Glutamatergic neuron (in vitro differentiated cells): ENCODE data around the gene PGAM1. TPM values are rescaled to one million over a fixed set of nuclear protein-coding genes. Genes with fewer than 3 reads are reported as not detected.
"Not testable (repeated sequence)": the region's sequence is repeated elsewhere in the genome, so short reads cannot be mapped to it uniquely, and the experiment has no call there.

Source experiments
- DNase-seq: peaks from one replicate; pipeline ENCODE4 v3.0.0; 2022
- H3K27ac Mint-ChIP-seq: one replicate; pipeline ENCODE4 v1.8.0; 2020; ENCODE audit warnings: mild to moderate bottlenecking, mixed read lengths, inconsistent platforms; ENCODE audit not compliant: unreplicated experiment
- H3K27me3 Mint-ChIP-seq: one replicate; pipeline ENCODE4 v1.8.0; 2020; ENCODE audit warnings: mild to moderate bottlenecking, moderate library complexity, mixed read lengths, inconsistent platforms; ENCODE audit not compliant: unreplicated experiment
- H3K36me3 Mint-ChIP-seq: one replicate; pipeline ENCODE4 v1.8.0; 2020; ENCODE audit warnings: mild to moderate bottlenecking, mixed read lengths, inconsistent platforms; ENCODE audit not compliant: unreplicated experiment
- H3K4me1 Mint-ChIP-seq: one replicate; pipeline ENCODE4 v1.8.0; 2020; ENCODE audit warnings: mild to moderate bottlenecking, low read depth, mixed read lengths, inconsistent platforms; ENCODE audit not compliant: unreplicated experiment
- H3K4me3 Mint-ChIP-seq: one replicate; pipeline ENCODE4 v1.8.0; 2020; ENCODE audit warnings: mild to moderate bottlenecking, mixed read lengths, inconsistent platforms; ENCODE audit not compliant: unreplicated experiment
- H3K9me3 Mint-ChIP-seq: one replicate; pipeline ENCODE4 v1.8.0; 2020; ENCODE audit warnings: mild to moderate bottlenecking, moderate library complexity, mixed read lengths, inconsistent platforms; ENCODE audit not compliant: unreplicated experiment
- total RNA-seq: library from RNA; stranded (reverse); fragmentation: NEBNext Ultra II Directional; extraction: Animal tissue kit (Norgen Biotek cat#: 25700); gene quantifications from one replicate; pipeline ENCODE4 v1.2.1, GENCODE V29; 2021; ENCODE audit not compliant: unreplicated experiment
- TF ChIP-seq, protein P1 (sequence below): fragments of 200-600 bp; sonication (generic); IDR thresholded peaks from one replicate; pipeline ENCODE4 v1.5.0; 2021; ENCODE audit not compliant: partially characterized antibody, unreplicated experiment

The PGAM1 gene
- total RNA-seq, 1 donor from 2014 or later = 374 TPM

- Mint-ChIP-seq H3K27ac (no peak overlapping the region), H3K9me3 (peaks cover 7% of the 10 kb centered on the region), H3K36me3 (no peaks in the 10 kb centered on the region), H3K27me3 (peaks cover 7% of the 10 kb centered on the region), H3K4me1 (peaks cover 26% of the 10 kb centered on the region), H3K4me3 (no peak overlapping the region)
- no peak for DNase-seq
- TF ChIP-seq, protein P1, sequence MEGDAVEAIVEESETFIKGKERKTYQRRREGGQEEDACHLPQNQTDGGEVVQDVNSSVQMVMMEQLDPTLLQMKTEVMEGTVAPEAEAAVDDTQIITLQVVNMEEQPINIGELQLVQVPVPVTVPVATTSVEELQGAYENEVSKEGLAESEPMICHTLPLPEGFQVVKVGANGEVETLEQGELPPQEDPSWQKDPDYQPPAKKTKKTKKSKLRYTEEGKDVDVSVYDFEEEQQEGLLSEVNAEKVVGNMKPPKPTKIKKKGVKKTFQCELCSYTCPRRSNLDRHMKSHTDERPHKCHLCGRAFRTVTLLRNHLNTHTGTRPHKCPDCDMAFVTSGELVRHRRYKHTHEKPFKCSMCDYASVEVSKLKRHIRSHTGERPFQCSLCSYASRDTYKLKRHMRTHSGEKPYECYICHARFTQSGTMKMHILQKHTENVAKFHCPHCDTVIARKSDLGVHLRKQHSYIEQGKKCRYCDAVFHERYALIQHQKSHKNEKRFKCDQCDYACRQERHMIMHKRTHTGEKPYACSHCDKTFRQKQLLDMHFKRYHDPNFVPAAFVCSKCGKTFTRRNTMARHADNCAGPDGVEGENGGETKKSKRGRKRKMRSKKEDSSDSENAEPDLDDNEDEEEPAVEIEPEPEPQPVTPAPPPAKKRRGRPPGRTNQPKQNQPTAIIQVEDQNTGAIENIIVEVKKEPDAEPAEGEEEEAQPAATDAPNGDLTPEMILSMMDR = no peak
These were observed 9.4 kb upstream of the PGAM1 start for GRCh38 chr10:97416565-97416964.

DNA sequence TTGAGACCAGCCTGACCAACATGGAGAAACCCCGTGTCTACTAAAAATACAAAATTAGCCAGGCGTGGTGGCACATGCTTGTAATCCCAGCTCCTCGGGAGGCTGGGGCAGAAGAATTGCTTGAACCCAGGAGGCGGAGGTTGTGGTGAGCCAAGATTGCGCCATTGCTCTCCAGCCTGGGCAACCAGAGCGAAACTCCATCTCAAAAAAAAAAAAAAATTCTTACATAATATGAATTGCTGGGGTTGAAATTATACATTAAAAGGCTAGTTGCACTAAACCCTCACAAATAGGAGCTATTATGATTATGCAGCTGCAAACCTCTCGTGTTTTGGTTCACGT lies 2.3 kb upstream of the PGAM1 start:
- H3K4me1 Mint-ChIP-seq = peaks cover 13% of the 10 kb centered on the region
- not testable (repeated sequence) for H3K9me3 Mint-ChIP-seq, H3K27ac Mint-ChIP-seq, H3K4me3 Mint-ChIP-seq, H3K27me3 Mint-ChIP-seq, H3K36me3 Mint-ChIP-seq, DNase-seq

- peaks cover 8% of the 10 kb centered on the region for H3K9me3 Mint-ChIP-seq
- H3K27ac Mint-ChIP-seq = peak overlapping the region; percentile 98
- peak overlapping the region; percentile 96 for H3K4me3 Mint-ChIP-seq
- H3K4me1 Mint-ChIP-seq = peaks cover 14% of the 10 kb centered on the region
- peaks cover 4% of the 10 kb centered on the region for H3K27me3 Mint-ChIP-seq
- H3K36me3 Mint-ChIP-seq = no peaks in the 10 kb centered on the region
- peak; percentile 46 for DNase-seq
- TF ChIP-seq, protein P1 = no peak
These were observed 982 bp downstream of the PGAM1 start for GRCh38 chr10:97426776-97427570.

DNA sequence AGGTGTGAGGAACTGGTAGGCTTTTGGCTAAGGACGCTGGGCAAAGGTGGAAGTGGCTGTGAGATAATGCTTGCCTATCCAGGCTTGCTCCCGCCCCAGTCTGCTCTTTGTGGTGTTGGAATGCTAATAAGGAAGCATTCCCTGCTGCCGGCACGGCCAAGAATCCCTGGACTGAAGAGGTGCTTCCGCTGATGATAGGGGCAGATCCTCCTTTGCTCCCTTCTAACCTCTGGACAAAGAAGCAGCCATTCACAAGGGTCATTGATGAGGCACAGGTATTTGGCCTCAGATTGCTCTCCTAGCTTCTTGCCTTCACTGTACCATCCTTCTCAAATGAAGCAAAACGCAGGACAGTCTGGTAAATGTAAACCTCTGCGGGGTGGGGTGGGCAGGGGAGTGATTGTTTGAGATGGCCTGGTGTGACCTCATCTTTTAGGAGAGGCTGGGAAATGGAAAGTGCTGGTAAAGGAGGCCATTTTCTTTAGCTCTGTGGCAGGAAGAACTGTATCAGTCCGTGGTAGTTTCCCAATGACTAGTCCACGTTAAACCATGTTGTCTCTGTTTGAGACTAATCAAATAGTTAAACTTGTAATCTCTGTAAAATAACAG lies 1.7 kb downstream of the PGAM1 start:
- TF ChIP-seq, protein P1 = no peak
- peak; percentile 43 for DNase-seq
- H3K4me3 Mint-ChIP-seq = peak overlapping the region; percentile 96
- peaks cover 4% of the 10 kb centered on the region for H3K27me3 Mint-ChIP-seq
- peak overlapping the region; percentile 98 for H3K27ac Mint-ChIP-seq
- H3K9me3 Mint-ChIP-seq = peaks cover 8% of the 10 kb centered on the region
- no peaks in the 10 kb centered on the region for H3K36me3 Mint-ChIP-seq
- peaks cover 14% of the 10 kb centered on the region for H3K4me1 Mint-ChIP-seq

- Mint-ChIP-seq H3K27ac (peak overlapping the region; percentile 91), H3K36me3 (no peaks in the 10 kb centered on the region), H3K4me3 (peak overlapping the region; percentile 89), H3K4me1 (peaks cover 14% of the 10 kb centered on the region), H3K9me3 (peaks cover 8% of the 10 kb centered on the region), H3K27me3 (peaks cover 4% of the 10 kb centered on the region)
- no peak for DNase-seq
- TF ChIP-seq, protein P1 = no peak
These were observed 2.6 kb downstream of the PGAM1 start for GRCh38 chr10:97428572-97428981.
